Neural cell (in vitro differentiated cells): ENCODE measurements around the gene SMIM17. TPM values are rescaled to one million over a fixed set of nuclear protein-coding genes. Genes with fewer than 3 reads are reported as not detected.

Experiments
- H2AFZ ChIP-seq: fragments of 200-600, 300-800 bp; sonication (generic), shearing (Covaris generic); 2 replicates; pipeline ENCODE4 v1.6.0; 2014; ENCODE audit warnings: low read depth, mild to moderate bottlenecking, antibody characterized with exemption, low read length, moderate library complexity
- H3F3A ChIP-seq: fragments of 200-600 bp; shearing (Covaris generic); 2 replicates; pipeline ENCODE4 v1.6.1; 2016; ENCODE audit warnings: mild to moderate bottlenecking, moderate library complexity, mixed read lengths, antibody characterized with exemption, low read length; ENCODE audit not compliant: insufficient read depth, poor library complexity, severe bottlenecking
- H3K27ac ChIP-seq: fragments of 200-600, 300-800 bp; sonication (generic), shearing (Covaris generic); 2 replicates; pipeline ENCODE4 v1.5.1; 2014; ENCODE audit warnings: mild to moderate bottlenecking, low read length, moderate library complexity
- H3K27me3 ChIP-seq: fragments of 300-800, 200-600 bp; sonication (generic), shearing (Covaris generic); 2 replicates; pipeline ENCODE4 v1.6.0; 2014; ENCODE audit warnings: mild to moderate bottlenecking, low read depth, low read length, moderate library complexity; ENCODE audit not compliant: insufficient read depth
- H3K36me3 ChIP-seq: fragments of 300-800, 200-600 bp; sonication (generic), shearing (Covaris generic); 2 replicates; pipeline ENCODE4 v1.5.1; 2014; ENCODE audit warnings: mild to moderate bottlenecking, antibody characterized with exemption, low read length, moderate library complexity; ENCODE audit not compliant: insufficient read depth
- H3K4me2 ChIP-seq: fragments of 300-800, 200-600 bp; sonication (generic), shearing (Covaris generic); 2 replicates; pipeline ENCODE4 v1.6.0; 2014; ENCODE audit warnings: mild to moderate bottlenecking, low read length
- H3K4me3 ChIP-seq: fragments of 300-800, 200-600 bp; sonication (generic), shearing (Covaris generic); 2 replicates; pipeline ENCODE4 v1.5.1; 2014; ENCODE audit warnings: mild to moderate bottlenecking, low read length, moderate library complexity
- H3K79me2 ChIP-seq: fragments of 200-600 bp; shearing (Covaris generic); replicated peaks from 2 replicates; pipeline ENCODE4 v1.6.0; 2014; ENCODE audit warnings: mild to moderate bottlenecking, low read length, moderate library complexity; ENCODE audit not compliant: insufficient read depth
- H3K9ac ChIP-seq: fragments of 300-800, 200-600 bp; sonication (generic), shearing (Covaris generic); 2 replicates; pipeline ENCODE4 v1.6.1; 2016; ENCODE audit warnings: mild to moderate bottlenecking, low read length, mixed read lengths
- H3K9me2 ChIP-seq: fragments of 200-600 bp; shearing (Covaris generic); 2 replicates; pipeline ENCODE4 v1.6.1; 2016; ENCODE audit warnings: mild to moderate bottlenecking, low read length, mixed read lengths; ENCODE audit not compliant: insufficient read depth
- H3K9me3 ChIP-seq: fragments of 200-600, 300-800 bp; sonication (generic), shearing (Covaris generic); 2 replicates; pipeline ENCODE4 v1.6.1; 2016; ENCODE audit warnings: mild to moderate bottlenecking, mixed run types, low read length, moderate library complexity, mixed read lengths
- H4K20me1 ChIP-seq: fragments of 200-600 bp; shearing (Covaris generic); 2 replicates; pipeline ENCODE4 v1.6.1; 2016; ENCODE audit warnings: mild to moderate bottlenecking, mixed run types; ENCODE audit not compliant: insufficient read depth
- CTCF ChIP-seq: fragments of 450-650 bp; IDR thresholded peaks from 2 replicates; pipeline ENCODE4 v1.5.1; 2014; ENCODE audit warnings: antibody characterized with exemption, mild to moderate bottlenecking, moderate library complexity; ENCODE audit not compliant: poor library complexity, severe bottlenecking
- EP300 ChIP-seq: fragments of 450-650 bp; conservative IDR thresholded peaks from 2 replicates; pipeline ENCODE4 v1.6.1; 2014; ENCODE audit warnings: antibody characterized with exemption, mild to moderate bottlenecking, moderate library complexity; ENCODE audit not compliant: poor library complexity, severe bottlenecking
- EZH2 ChIP-seq: fragments of 200-600, 300-800 bp; shearing (Covaris generic), sonication (generic); IDR thresholded peaks from 2 replicates; pipeline ENCODE4 v1.6.1; 2014; ENCODE audit warnings: antibody characterized with exemption, low read length, borderline replicate concordance, mild to moderate bottlenecking; ENCODE audit not compliant: insufficient read depth, poor library complexity, severe bottlenecking
- MXI1 ChIP-seq: fragments of 450-650 bp; conservative IDR thresholded peaks from 2 replicates; pipeline ENCODE4 v1.6.1; 2014; ENCODE audit warnings: antibody characterized with exemption, mild to moderate bottlenecking; ENCODE audit not compliant: poor library complexity, severe bottlenecking
- POLR2AphosphoS5 ChIP-seq: IDR thresholded peaks from 2 replicates; pipeline ENCODE4 v1.6.1; 2012
- RAD21 ChIP-seq: fragments of 450-650 bp; conservative IDR thresholded peaks from 2 replicates; pipeline ENCODE4 v1.6.1; 2014; ENCODE audit warnings: antibody characterized with exemption, mild to moderate bottlenecking, moderate library complexity
- REST ChIP-seq: IDR thresholded peaks from 2 replicates; pipeline ENCODE4 v1.6.1; 2012; ENCODE audit warnings: borderline replicate concordance
- SMC3 ChIP-seq: fragments of 450-650 bp; conservative IDR thresholded peaks from 2 replicates; pipeline ENCODE4 v1.6.1; 2014; ENCODE audit warnings: antibody characterized with exemption, mild to moderate bottlenecking, moderate library complexity; ENCODE audit not compliant: poor library complexity
- TAF1 ChIP-seq: IDR thresholded peaks from 2 replicates; pipeline ENCODE4 v1.6.1; 2012; ENCODE audit warnings: low read depth
- polyA plus RNA-seq: library from polyadenylated mRNA; depleted of rRNA; stranded (reverse); fragments of >200 nt; gene quantifications from 2 replicates; pipeline ENCODE4 v1.2.3, GENCODE V29; 2014

Gene SMIM17
- polyA plus RNA-seq, 1 donor from 2014 or later = 14.2 TPM

DNA sequence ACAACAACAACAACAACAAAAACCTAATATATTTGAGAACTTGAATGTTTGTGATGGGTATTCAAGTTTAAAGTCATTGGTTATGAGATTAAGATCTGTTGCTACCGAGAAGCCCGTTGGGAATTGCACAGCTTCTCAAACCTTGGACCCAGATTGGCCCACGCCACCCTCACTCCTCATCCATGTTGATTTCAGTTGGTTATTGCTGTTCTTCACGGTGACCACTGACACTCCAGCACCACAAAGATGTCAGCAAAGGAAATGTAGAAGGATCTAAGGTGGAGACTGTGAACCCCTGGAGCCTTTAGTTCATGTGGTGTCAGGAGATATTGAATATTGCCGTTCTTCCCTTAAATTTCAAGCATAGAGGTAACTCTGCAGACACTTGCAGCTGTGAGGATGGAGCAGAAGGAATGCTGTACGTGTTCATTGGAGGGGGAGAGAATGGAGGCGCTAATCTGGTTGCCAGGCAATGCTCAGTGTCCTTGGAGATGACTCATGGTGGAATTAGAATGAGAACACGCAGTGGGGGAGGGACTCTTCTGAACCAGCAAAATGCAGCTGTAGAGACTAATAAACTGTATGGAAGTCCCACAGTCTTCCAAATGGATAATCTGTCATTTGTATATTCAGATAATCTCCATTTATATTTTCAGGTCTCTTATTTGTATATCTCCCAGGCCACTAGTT is 49.4 kb downstream of the SMIM17 start:
- no peak overlapping the region for H3K4me3 ChIP-seq
- no peak for TF ChIP-seq SMC3
- no peak for TF ChIP-seq CTCF
- no peak for TF ChIP-seq POLR2AphosphoS5
- no peak for TF ChIP-seq MXI1
- no peak for TF ChIP-seq EP300
- TF ChIP-seq EZH2 = no peak
- TF ChIP-seq REST = no peak
- TF ChIP-seq RAD21 = no peak
- no peak for TF ChIP-seq TAF1

DNA sequence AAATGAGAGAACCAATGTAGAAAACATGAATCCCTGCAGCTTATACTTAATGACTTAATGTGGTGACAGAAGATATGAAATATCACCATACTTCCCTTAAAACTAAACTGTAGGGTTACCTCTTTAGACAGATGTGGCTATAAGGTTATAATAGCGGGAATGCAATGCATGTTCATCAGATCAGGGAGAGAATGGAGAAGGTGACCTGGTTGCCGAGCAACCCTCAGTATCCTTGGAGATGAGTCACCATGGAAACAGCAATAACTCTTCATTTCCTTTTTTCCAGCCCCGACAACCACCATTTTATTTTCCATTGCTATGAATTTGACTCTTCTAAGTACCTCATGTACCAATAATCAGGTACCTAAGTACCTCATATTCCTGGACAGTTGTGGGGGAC is 56.6 kb downstream of the SMIM17 start:
- TF ChIP-seq MXI1 (peak; percentile 54), EZH2 (no peak), REST (peak; percentile 57), EP300 (peak; percentile 29), SMC3 (no peak)
- Histone ChIP-seq H2AFZ (no peak overlapping the region), H4K20me1 (no peaks in the 10 kb centered on the region), H3K4me3 (peak overlapping the region; percentile 16), H3K4me2 (peak overlapping the region; percentile 37), H3K27me3 (no peaks in the 10 kb centered on the region), H3K36me3 (no peaks in the 10 kb centered on the region), H3K9me3 (no peaks in the 10 kb centered on the region), H3K79me2 (no peaks in the 10 kb centered on the region), H3K9me2 (no peaks in the 10 kb centered on the region), H3F3A (no peaks in the 10 kb centered on the region), H3K9ac (peak overlapping the region; percentile 3), H3K27ac (peak overlapping the region; percentile 66)

More for the DNA sequence above, 49.4 kb downstream of the SMIM17 start:
- Histone ChIP-seq H3K36me3 (no peaks in the 10 kb centered on the region), H3K79me2 (no peaks in the 10 kb centered on the region), H3K27ac (no peak overlapping the region), H2AFZ (no peak overlapping the region), H3K9me2 (no peaks in the 10 kb centered on the region), H4K20me1 (no peaks in the 10 kb centered on the region), H3K9ac (no peak overlapping the region), H3K4me2 (no peak overlapping the region), H3F3A (no peaks in the 10 kb centered on the region), H3K9me3 (no peaks in the 10 kb centered on the region), H3K27me3 (no peaks in the 10 kb centered on the region)
